H9 (cell line): Measurements from ENCODE around the gene RARA. TPM values are rescaled to one million over a fixed set of nuclear protein-coding genes. Genes with fewer than 3 reads are reported as not detected.
"Not testable (repeated sequence)": the region's sequence is repeated elsewhere in the genome, so short reads cannot be mapped to it uniquely, and the experiment has no call there.

Source experiments
- DNase-seq: peaks from one replicate; pipeline ENCODE4 v3.0.0-alpha.2; 2017
- H2AFZ ChIP-seq: one replicate; pipeline ENCODE4 v1.6.1; 2013; ENCODE audit warnings: mild to moderate bottlenecking, low read length, control low read depth, moderate library complexity
- H2AK5ac ChIP-seq: 2 replicates; pipeline ENCODE4 v1.6.1; 2013; ENCODE audit warnings: low read length, control low read depth, mixed read lengths; ENCODE audit not compliant: insufficient read length
- H2BK120ac ChIP-seq: one replicate; pipeline ENCODE4 v1.6.1; 2013; ENCODE audit warnings: low read depth, mild to moderate bottlenecking, low read length, control low read depth, inconsistent platforms; ENCODE audit not compliant: poor library complexity, severe bottlenecking
- H2BK12ac ChIP-seq: 2 replicates; pipeline ENCODE4 v1.6.1; 2013; ENCODE audit warnings: low read length, control low read depth, mixed read lengths, low read depth; ENCODE audit not compliant: insufficient read length
- H2BK15ac ChIP-seq: 2 replicates; pipeline ENCODE4 v1.6.1; 2013; ENCODE audit warnings: low read depth, low read length, control low read depth
- H2BK20ac ChIP-seq: one replicate; pipeline ENCODE4 v1.6.1; 2013; ENCODE audit warnings: low read depth, mild to moderate bottlenecking, low read length, control low read depth, inconsistent platforms; ENCODE audit not compliant: poor library complexity, severe bottlenecking
- H2BK5ac ChIP-seq: 2 replicates; pipeline ENCODE4 v1.6.1; 2013; ENCODE audit warnings: low read length, control low read depth, mixed read lengths; ENCODE audit not compliant: insufficient read length
- H3K14ac ChIP-seq: 2 replicates; pipeline ENCODE4 v1.6.1; 2013; ENCODE audit warnings: low read length, control low read depth; ENCODE audit not compliant: insufficient read depth
- H3K18ac ChIP-seq: 2 replicates; pipeline ENCODE4 v1.6.1; 2013; ENCODE audit warnings: low read depth, mild to moderate bottlenecking, mixed read lengths, low read length, control low read depth; ENCODE audit not compliant: insufficient read length
- H3K23ac ChIP-seq: 2 replicates; pipeline ENCODE4 v1.6.1; 2013; ENCODE audit warnings: low read length, control low read depth, mixed read lengths, low read depth; ENCODE audit not compliant: insufficient read length
- H3K23me2 ChIP-seq: 2 replicates; pipeline ENCODE4 v1.6.1; 2013; ENCODE audit warnings: low read depth, mild to moderate bottlenecking, mixed read lengths, low read length, control low read depth; ENCODE audit not compliant: insufficient read length, poor library complexity, severe bottlenecking
- H3K27ac ChIP-seq: 2 replicates; pipeline ENCODE4 v1.5.1; 2013; ENCODE audit warnings: low read length, control low read depth, mixed read lengths, low read depth; ENCODE audit not compliant: insufficient read length
- H3K27me3 ChIP-seq: 2 replicates; pipeline ENCODE4 v1.6.1; 2013; ENCODE audit warnings: low read length, control low read depth, inconsistent platforms; ENCODE audit not compliant: insufficient read depth
- H3K4ac ChIP-seq: 2 replicates; pipeline ENCODE4 v1.6.1; 2013; ENCODE audit warnings: low read depth, mild to moderate bottlenecking, control low read depth, inconsistent platforms, low read length, moderate library complexity
- H3K4me1 ChIP-seq: 2 replicates; pipeline ENCODE4 v1.6.1; 2013; ENCODE audit warnings: low read length, control low read depth, inconsistent platforms; ENCODE audit not compliant: insufficient read depth
- H3K4me2 ChIP-seq: 2 replicates; pipeline ENCODE4 v1.6.1; 2013; ENCODE audit warnings: low read length, control low read depth, mixed read lengths; ENCODE audit not compliant: insufficient read length, insufficient read depth
- H3K56ac ChIP-seq: 2 replicates; pipeline ENCODE4 v1.6.1; 2013; ENCODE audit warnings: low read depth, mild to moderate bottlenecking, mixed read lengths, low read length, control low read depth; ENCODE audit not compliant: insufficient read length
- H3K79me1 ChIP-seq: 2 replicates; pipeline ENCODE4 v1.6.1; 2013; ENCODE audit warnings: low read depth, mild to moderate bottlenecking, moderate library complexity, low read length, control low read depth, inconsistent platforms; ENCODE audit not compliant: insufficient read depth, poor library complexity, severe bottlenecking
- H3K79me2 ChIP-seq: 2 replicates; pipeline ENCODE4 v1.6.1; 2013; ENCODE audit warnings: low read length, control low read depth, inconsistent platforms; ENCODE audit not compliant: insufficient read depth
- H3K9ac ChIP-seq: 2 replicates; pipeline ENCODE4 v1.6.1; 2013; ENCODE audit warnings: low read length, control low read depth, mixed read lengths; ENCODE audit not compliant: insufficient read length; ENCODE audit errors: extremely low read depth
- H3K9me3 ChIP-seq: one replicate; pipeline ENCODE4 v1.6.1; 2013; ENCODE audit warnings: low read depth, low read length, inconsistent platforms; ENCODE audit not compliant: control insufficient read depth
- H3T11ph ChIP-seq: one replicate; pipeline ENCODE4 v1.6.1; 2013; ENCODE audit warnings: mild to moderate bottlenecking, low read length, control low read depth, inconsistent platforms
- H4K20me1 ChIP-seq: one replicate; pipeline ENCODE4 v1.6.1; 2013; ENCODE audit not compliant: control insufficient read depth, insufficient read length, insufficient read depth
- H4K5ac ChIP-seq: 2 replicates; pipeline ENCODE4 v1.6.1; 2013; ENCODE audit warnings: low read depth, mild to moderate bottlenecking, mixed read lengths, low read length, control low read depth; ENCODE audit not compliant: insufficient read length
- H4K8ac ChIP-seq: replicated peaks from 2 replicates; pipeline ENCODE4 v1.6.1; 2013; ENCODE audit warnings: low read length, control low read depth, mixed read lengths, low read depth; ENCODE audit not compliant: insufficient read length
- H4K91ac ChIP-seq: 2 replicates; pipeline ENCODE4 v1.6.1; 2013; ENCODE audit warnings: low read depth, mild to moderate bottlenecking, moderate library complexity, mixed read lengths, low read length, control low read depth; ENCODE audit not compliant: insufficient read length
- H3K27ac Mint-ChIP-seq, 3 experiments: 2 replicates in 2 of 3; 3 replicates in 1 of 3; pipeline ENCODE4 v1.8.0; 2020 to 2021; ENCODE audit warnings: mixed read lengths in 3 of 3, mild to moderate bottlenecking in 1 of 3, moderate library complexity in 1 of 3
- H3K27me3 Mint-ChIP-seq: 2 replicates; pipeline ENCODE4 v1.8.0; 2021; ENCODE audit warnings: low read depth, mild to moderate bottlenecking, moderate library complexity, mixed read lengths
- H3K36me3 Mint-ChIP-seq, 3 experiments: 2 replicates in 2 of 3; 3 replicates in 1 of 3; pipeline ENCODE4 v1.8.0; 2020 to 2021; ENCODE audit warnings: low read depth in 3 of 3, mixed read lengths in 3 of 3; ENCODE audit not compliant: insufficient read depth in 1 of 3
- H3K4me1 Mint-ChIP-seq, 2 experiments: 2 replicates each; pipeline ENCODE4 v1.8.0; 2020; ENCODE audit warnings: mixed read lengths in 2 of 2
- H3K4me3 Mint-ChIP-seq, 2 experiments: 2 replicates in 1 of 2; 3 replicates in 1 of 2; pipeline ENCODE4 v1.8.0; 2020 to 2021; ENCODE audit warnings: mild to moderate bottlenecking in 2 of 2, mixed read lengths in 2 of 2, moderate library complexity in 1 of 2
- H3K9me3 Mint-ChIP-seq, 2 experiments: 2 replicates in 1 of 2; 3 replicates in 1 of 2; pipeline ENCODE4 v1.8.0; 2020; ENCODE audit warnings: mild to moderate bottlenecking in 2 of 2, mixed read lengths in 2 of 2, moderate library complexity in 1 of 2
- WGBS: extraction: QIAGEN DNeasy Blood & Tissue Kit; methylation state at CpG from one replicate; pipeline ENCODE4 v1.1.7; 2013; ENCODE audit warnings: missing lambda C conversion rate, low lambda C conversion rate, mixed read lengths; ENCODE audit not compliant: insufficient read length; ENCODE audit errors: extremely low coverage; 5-methylcytosine and 5-hydroxymethylcytosine counted together
- total RNA-seq: library from RNA; stranded (reverse); gene quantifications from 2 replicates; pipeline ENCODE4 v1.2.1, GENCODE V29; 2021

The RARA gene
- total RNA-seq, 1 experiment from 2014 or later: 17.6 TPM

DNA sequence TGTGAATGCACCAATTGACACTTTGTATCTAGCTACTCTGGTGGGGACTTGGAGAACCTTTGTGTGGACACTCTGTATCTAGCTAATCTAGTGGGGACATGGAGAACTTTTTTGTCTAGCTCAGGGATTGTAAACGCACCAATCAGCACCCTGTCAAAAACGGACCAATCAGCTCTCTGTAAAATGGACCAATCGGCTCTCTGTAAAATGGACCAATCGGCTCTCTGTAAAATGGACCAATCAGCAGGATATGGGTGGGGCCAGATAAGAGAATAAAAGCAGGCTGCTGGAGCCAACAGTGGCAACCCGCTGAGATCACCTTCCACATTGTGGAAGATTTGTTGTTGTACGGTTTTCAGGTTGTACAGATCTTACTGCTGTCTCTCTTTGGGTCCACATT is 67.6 kb downstream of the RARA start:
- not testable (repeated sequence) for H3K4me2 ChIP-seq, DNase-seq, H2BK5ac ChIP-seq, H2AFZ ChIP-seq, H3K9me3 Mint-ChIP-seq, H3K4ac ChIP-seq, H3K27me3 Mint-ChIP-seq, H4K8ac ChIP-seq, H3K9ac ChIP-seq, H3K27ac Mint-ChIP-seq, H3K23ac ChIP-seq, H2BK15ac ChIP-seq, H3K14ac ChIP-seq, H3K79me1 ChIP-seq, H3K27me3 ChIP-seq, H3K56ac ChIP-seq, H3K27ac ChIP-seq, H2BK120ac ChIP-seq, H3T11ph ChIP-seq, H3K18ac ChIP-seq, H3K23me2 ChIP-seq, H2BK20ac ChIP-seq, H3K4me1 Mint-ChIP-seq, H2AK5ac ChIP-seq, H4K5ac ChIP-seq, H4K20me1 ChIP-seq, H3K4me1 ChIP-seq, H3K79me2 ChIP-seq, H4K91ac ChIP-seq, H3K9me3 ChIP-seq, H2BK12ac ChIP-seq, H3K4me3 Mint-ChIP-seq, H3K36me3 Mint-ChIP-seq
- no CpG with 5 or more reads among the region's 6 CpGs for WGBS
